Prostate gland (tissue), 2 donors: Measurements from ENCODE around the gene WBP2NL. TPM values are rescaled to one million over a fixed set of nuclear protein-coding genes. Genes with fewer than 3 reads are reported as not detected.

Experiments used
- DNase-seq: peaks from one replicate; pipeline ENCODE4 v3.0.0-alpha.2; 2019; ENCODE audit warnings: low spot score
- H3K27ac ChIP-seq, 2 donors: fragments of 200-600 bp; sonication (generic); 2 replicates each; pipeline ENCODE4 v1.5.1; 2017 to 2019
- H3K27me3 ChIP-seq: fragments of 200-600 bp; sonication (generic); replicated peaks from 2 replicates; pipeline ENCODE4 v1.5.1; 2019; ENCODE audit not compliant: insufficient read depth
- H3K36me3 ChIP-seq, 2 donors: fragments of 200-600 bp; sonication (generic); 1 replicate in 1 of 2; 2 replicates in 1 of 2; pipeline versions ENCODE4 v1.5.1 to v1.8.1; 2017 to 2019
- H3K4me1 ChIP-seq: fragments of 200-600 bp; sonication (generic); replicated peaks from 2 replicates; pipeline ENCODE4 v1.5.1; 2019
- H3K4me3 ChIP-seq, 2 donors: fragments of 200-600 bp; sonication (generic); 2 replicates each; pipeline ENCODE4 v1.5.1; 2017 to 2019
- H3K9me3 ChIP-seq: fragments of 200-600 bp; sonication (generic); 2 replicates; pipeline ENCODE4 v1.5.1; 2017
- CTCF ChIP-seq, 4 experiments: fragments of 200-600 bp in 2 of 4; fragments of 450-650 bp in 2 of 4; sonication (generic) in 2 of 4; IDR thresholded peaks; 1 replicate in 3 of 4; 2 replicates in 1 of 4; pipeline ENCODE4 v1.5.1; 2016 to 2019; ENCODE audit warnings: antibody characterized with exemption in 4 of 4, mild to moderate bottlenecking in 2 of 4, moderate library complexity in 2 of 4
- POLR2A ChIP-seq: fragments of 450-650 bp; IDR thresholded peaks from one replicate; pipeline ENCODE4 v1.6.1; 2016; ENCODE audit warnings: antibody characterized with exemption, mild to moderate bottlenecking
- POLR2AphosphoS5 ChIP-seq: sonication (generic); formaldehyde crosslinking; IDR thresholded peaks from one replicate; pipeline ENCODE4 v1.6.1; 2017; ENCODE audit warnings: antibody characterized with exemption
- WGBS: methylation state at CpG from one replicate; pipeline ENCODE4 v1.1.5; 2018; 5-methylcytosine and 5-hydroxymethylcytosine counted together
- intact Hi-C: fragments of 100-400 bp; cut with DNase I; formaldehyde crosslinking; loops from one replicate; pipeline ENCODE4 v1.14.2; 2022
- total RNA-seq, 2 donors: library from RNA; depleted of rRNA; stranded (reverse); fragments of >200 nt; gene quantifications; one replicate each; pipeline ENCODE4 v1.1.0, GENCODE V29; 2016

WBP2NL gene
- total RNA-seq, 2 donors from 2014 or later, result 1.6 to 12.7 TPM

GRCh38 chr22:42000466-42000865 is 1.9 kb downstream of the WBP2NL start:
- 91% methylated on average over 8 of the region's 8 CpGs for WGBS
- H3K9me3 ChIP-seq, result no peaks in the 10 kb centered on the region

GRCh38 chr22:42001121-42001520 is 2.5 kb downstream of the WBP2NL start:
- H3K4me3 ChIP-seq, result no peak overlapping the region
- DNase-seq, result no peak
- no peaks in the 10 kb centered on the region for H3K27me3 ChIP-seq
- H3K9me3 ChIP-seq, result no peaks in the 10 kb centered on the region
- no peaks in the 10 kb centered on the region for H3K36me3 ChIP-seq
- intact Hi-C loops, result no loop called here
- no peak overlapping the region for H3K27ac ChIP-seq
- TF ChIP-seq POLR2AphosphoS5, result no peak
- TF ChIP-seq POLR2A, result no peak
- TF ChIP-seq CTCF (IDR thresholded peaks at IDR 0.05), result no peak
- peaks cover 8% of the 10 kb centered on the region for H3K4me1 ChIP-seq
- 80% methylated on average over 8 of the region's 8 CpGs for WGBS

More at GRCh38 chr22:42000466-42000865, 1.9 kb downstream of the WBP2NL start:
- H3K36me3 ChIP-seq, result no peaks in the 10 kb centered on the region
- H3K4me1 ChIP-seq, result peaks cover 8% of the 10 kb centered on the region
- H3K27ac ChIP-seq, result no peak overlapping the region
- TF ChIP-seq CTCF (IDR thresholded peaks at IDR 0.05), result no peak
- no peak for TF ChIP-seq POLR2A
- TF ChIP-seq POLR2AphosphoS5, result no peak
- no peak for DNase-seq
- no peaks in the 10 kb centered on the region for H3K27me3 ChIP-seq
- H3K4me3 ChIP-seq, result no peak overlapping the region
- intact Hi-C loops, result no loop called here

GRCh38 chr22:42001706-42002105 is 3.1 kb downstream of the WBP2NL start:
- TF ChIP-seq POLR2A (no peak), CTCF (IDR thresholded peaks at IDR 0.05) (no peak), POLR2AphosphoS5 (no peak)
- intact Hi-C loops, result no loop called here
- WGBS, result 95% methylated on average over 9 of the region's 12 CpGs
- no peak overlapping the region for H3K27ac ChIP-seq
- no peaks in the 10 kb centered on the region for H3K36me3 ChIP-seq
- no peaks in the 10 kb centered on the region for H3K9me3 ChIP-seq
- no peak overlapping the region for H3K4me3 ChIP-seq
- H3K27me3 ChIP-seq, result no peaks in the 10 kb centered on the region
- no peak for DNase-seq
- H3K4me1 ChIP-seq, result peaks cover 8% of the 10 kb centered on the region

- Histone ChIP-seq H3K4me3 (no peak overlapping the region), H3K27me3 (no peaks in the 10 kb centered on the region), H3K4me1 (no peaks in the 10 kb centered on the region), H3K27ac (no peak overlapping the region), H3K36me3 (no peaks in the 10 kb centered on the region), H3K9me3 (no peaks in the 10 kb centered on the region)
- intact Hi-C loops, result no loop called here
- no peak for TF ChIP-seq POLR2AphosphoS5
- no peak for TF ChIP-seq CTCF (IDR thresholded peaks at IDR 0.05)
- TF ChIP-seq POLR2A, result no peak
- 64% methylated on average over 4 of the region's 4 CpGs for WGBS
- no peak for DNase-seq
Observed at GRCh38 chr22:42007922-42008321, 9.3 kb downstream of the WBP2NL start.

- Histone ChIP-seq H3K27ac (no peak overlapping the region), H3K4me3 (no peak overlapping the region), H3K4me1 (no peaks in the 10 kb centered on the region), H3K36me3 (no peaks in the 10 kb centered on the region), H3K27me3 (no peaks in the 10 kb centered on the region), H3K9me3 (no peaks in the 10 kb centered on the region)
- no peak for DNase-seq
- WGBS, result 88% methylated on average over 7 of the region's 7 CpGs
- TF ChIP-seq POLR2AphosphoS5 (no peak), POLR2A (no peak), CTCF (IDR thresholded peaks at IDR 0.05) (no peak)
- intact Hi-C loops, result no loop called here
Observed at GRCh38 chr22:42010778-42011177, 12.2 kb downstream of the WBP2NL start.
